H9 (cell line): ENCODE measurements around the gene IL20RA. TPM values are rescaled to one million over a fixed set of nuclear protein-coding genes. Genes with fewer than 3 reads are reported as not detected.

Source experiments
- DNase-seq: peaks from one replicate; pipeline ENCODE4 v3.0.0-alpha.2; 2017
- H2AFZ ChIP-seq: one replicate; pipeline ENCODE4 v1.6.1; 2013; ENCODE audit warnings: mild to moderate bottlenecking, low read length, control low read depth, moderate library complexity
- H2AK5ac ChIP-seq: 2 replicates; pipeline ENCODE4 v1.6.1; 2013; ENCODE audit warnings: low read length, control low read depth, mixed read lengths; ENCODE audit not compliant: insufficient read length
- H2BK120ac ChIP-seq: one replicate; pipeline ENCODE4 v1.6.1; 2013; ENCODE audit warnings: low read depth, mild to moderate bottlenecking, low read length, control low read depth, inconsistent platforms; ENCODE audit not compliant: poor library complexity, severe bottlenecking
- H2BK12ac ChIP-seq: 2 replicates; pipeline ENCODE4 v1.6.1; 2013; ENCODE audit warnings: low read length, control low read depth, mixed read lengths, low read depth; ENCODE audit not compliant: insufficient read length
- H2BK15ac ChIP-seq: 2 replicates; pipeline ENCODE4 v1.6.1; 2013; ENCODE audit warnings: low read depth, low read length, control low read depth
- H2BK20ac ChIP-seq: one replicate; pipeline ENCODE4 v1.6.1; 2013; ENCODE audit warnings: low read depth, mild to moderate bottlenecking, low read length, control low read depth, inconsistent platforms; ENCODE audit not compliant: poor library complexity, severe bottlenecking
- H2BK5ac ChIP-seq: 2 replicates; pipeline ENCODE4 v1.6.1; 2013; ENCODE audit warnings: low read length, control low read depth, mixed read lengths; ENCODE audit not compliant: insufficient read length
- H3K14ac ChIP-seq: 2 replicates; pipeline ENCODE4 v1.6.1; 2013; ENCODE audit warnings: low read length, control low read depth; ENCODE audit not compliant: insufficient read depth
- H3K18ac ChIP-seq: 2 replicates; pipeline ENCODE4 v1.6.1; 2013; ENCODE audit warnings: low read depth, mild to moderate bottlenecking, mixed read lengths, low read length, control low read depth; ENCODE audit not compliant: insufficient read length
- H3K23ac ChIP-seq: 2 replicates; pipeline ENCODE4 v1.6.1; 2013; ENCODE audit warnings: low read length, control low read depth, mixed read lengths, low read depth; ENCODE audit not compliant: insufficient read length
- H3K23me2 ChIP-seq: 2 replicates; pipeline ENCODE4 v1.6.1; 2013; ENCODE audit warnings: low read depth, mild to moderate bottlenecking, mixed read lengths, low read length, control low read depth; ENCODE audit not compliant: insufficient read length, poor library complexity, severe bottlenecking
- H3K27ac ChIP-seq: 2 replicates; pipeline ENCODE4 v1.5.1; 2013; ENCODE audit warnings: low read length, control low read depth, mixed read lengths, low read depth; ENCODE audit not compliant: insufficient read length
- H3K27me3 ChIP-seq: 2 replicates; pipeline ENCODE4 v1.6.1; 2013; ENCODE audit warnings: low read length, control low read depth, inconsistent platforms; ENCODE audit not compliant: insufficient read depth
- H3K4ac ChIP-seq: 2 replicates; pipeline ENCODE4 v1.6.1; 2013; ENCODE audit warnings: low read depth, mild to moderate bottlenecking, control low read depth, inconsistent platforms, low read length, moderate library complexity
- H3K4me1 ChIP-seq: 2 replicates; pipeline ENCODE4 v1.6.1; 2013; ENCODE audit warnings: low read length, control low read depth, inconsistent platforms; ENCODE audit not compliant: insufficient read depth
- H3K4me2 ChIP-seq: 2 replicates; pipeline ENCODE4 v1.6.1; 2013; ENCODE audit warnings: low read length, control low read depth, mixed read lengths; ENCODE audit not compliant: insufficient read length, insufficient read depth
- H3K56ac ChIP-seq: 2 replicates; pipeline ENCODE4 v1.6.1; 2013; ENCODE audit warnings: low read depth, mild to moderate bottlenecking, mixed read lengths, low read length, control low read depth; ENCODE audit not compliant: insufficient read length
- H3K79me1 ChIP-seq: 2 replicates; pipeline ENCODE4 v1.6.1; 2013; ENCODE audit warnings: low read depth, mild to moderate bottlenecking, moderate library complexity, low read length, control low read depth, inconsistent platforms; ENCODE audit not compliant: insufficient read depth, poor library complexity, severe bottlenecking
- H3K79me2 ChIP-seq: 2 replicates; pipeline ENCODE4 v1.6.1; 2013; ENCODE audit warnings: low read length, control low read depth, inconsistent platforms; ENCODE audit not compliant: insufficient read depth
- H3K9ac ChIP-seq: 2 replicates; pipeline ENCODE4 v1.6.1; 2013; ENCODE audit warnings: low read length, control low read depth, mixed read lengths; ENCODE audit not compliant: insufficient read length; ENCODE audit errors: extremely low read depth
- H3K9me3 ChIP-seq: one replicate; pipeline ENCODE4 v1.6.1; 2013; ENCODE audit warnings: low read depth, low read length, inconsistent platforms; ENCODE audit not compliant: control insufficient read depth
- H3T11ph ChIP-seq: one replicate; pipeline ENCODE4 v1.6.1; 2013; ENCODE audit warnings: mild to moderate bottlenecking, low read length, control low read depth, inconsistent platforms
- H4K20me1 ChIP-seq: one replicate; pipeline ENCODE4 v1.6.1; 2013; ENCODE audit not compliant: control insufficient read depth, insufficient read length, insufficient read depth
- H4K5ac ChIP-seq: 2 replicates; pipeline ENCODE4 v1.6.1; 2013; ENCODE audit warnings: low read depth, mild to moderate bottlenecking, mixed read lengths, low read length, control low read depth; ENCODE audit not compliant: insufficient read length
- H4K8ac ChIP-seq: replicated peaks from 2 replicates; pipeline ENCODE4 v1.6.1; 2013; ENCODE audit warnings: low read length, control low read depth, mixed read lengths, low read depth; ENCODE audit not compliant: insufficient read length
- H4K91ac ChIP-seq: 2 replicates; pipeline ENCODE4 v1.6.1; 2013; ENCODE audit warnings: low read depth, mild to moderate bottlenecking, moderate library complexity, mixed read lengths, low read length, control low read depth; ENCODE audit not compliant: insufficient read length
- H3K27ac Mint-ChIP-seq, 3 experiments: 2 replicates in 2 of 3; 3 replicates in 1 of 3; pipeline ENCODE4 v1.8.0; 2020 to 2021; ENCODE audit warnings: mixed read lengths in 3 of 3, mild to moderate bottlenecking in 1 of 3, moderate library complexity in 1 of 3
- H3K27me3 Mint-ChIP-seq: 2 replicates; pipeline ENCODE4 v1.8.0; 2021; ENCODE audit warnings: low read depth, mild to moderate bottlenecking, moderate library complexity, mixed read lengths
- H3K36me3 Mint-ChIP-seq, 3 experiments: 2 replicates in 2 of 3; 3 replicates in 1 of 3; pipeline ENCODE4 v1.8.0; 2020 to 2021; ENCODE audit warnings: low read depth in 3 of 3, mixed read lengths in 3 of 3; ENCODE audit not compliant: insufficient read depth in 1 of 3
- H3K4me1 Mint-ChIP-seq, 2 experiments: 2 replicates each; pipeline ENCODE4 v1.8.0; 2020; ENCODE audit warnings: mixed read lengths in 2 of 2
- H3K4me3 Mint-ChIP-seq, 2 experiments: 2 replicates in 1 of 2; 3 replicates in 1 of 2; pipeline ENCODE4 v1.8.0; 2020 to 2021; ENCODE audit warnings: mild to moderate bottlenecking in 2 of 2, mixed read lengths in 2 of 2, moderate library complexity in 1 of 2
- H3K9me3 Mint-ChIP-seq, 2 experiments: 2 replicates in 1 of 2; 3 replicates in 1 of 2; pipeline ENCODE4 v1.8.0; 2020; ENCODE audit warnings: mild to moderate bottlenecking in 2 of 2, mixed read lengths in 2 of 2, moderate library complexity in 1 of 2
- WGBS: extraction: QIAGEN DNeasy Blood & Tissue Kit; methylation state at CpG from one replicate; pipeline ENCODE4 v1.1.7; 2013; ENCODE audit warnings: missing lambda C conversion rate, low lambda C conversion rate, mixed read lengths; ENCODE audit not compliant: insufficient read length; ENCODE audit errors: extremely low coverage; 5-methylcytosine and 5-hydroxymethylcytosine counted together
- total RNA-seq: library from RNA; stranded (reverse); gene quantifications from 2 replicates; pipeline ENCODE4 v1.2.1, GENCODE V29; 2021
- TF ChIP-seq, protein P1 (sequence below): fragments of 200-600 bp; sonication (generic); conservative IDR thresholded peaks from 3 replicates; pipeline ENCODE4 v1.8.0; 2021; ENCODE audit warnings: antibody characterized with exemption, mild to moderate bottlenecking

IL20RA gene
- total RNA-seq, 1 experiment from 2014 or later, result 0.74 TPM

- WGBS, result no CpG with 5 or more reads among the region's 7 CpGs
- H4K8ac ChIP-seq, result no peak overlapping the region
- no peak overlapping the region for H2BK15ac ChIP-seq
- no peaks in the 10 kb centered on the region for H3K23me2 ChIP-seq
- H4K5ac ChIP-seq, result no peak overlapping the region
- H2BK120ac ChIP-seq, result no peak overlapping the region
- H3K36me3 Mint-ChIP-seq, result peaks cover 0 to 2% (median 0%) of the 10 kb centered on the region in 3 experiments; a peak in 1 of 7 replicates
- no peak for DNase-seq
- H3K4ac ChIP-seq, result no peak overlapping the region
- no peaks in the 10 kb centered on the region for H4K20me1 ChIP-seq
- H3K27ac Mint-ChIP-seq, result no peak overlapping the region
- TF ChIP-seq, protein P1, sequence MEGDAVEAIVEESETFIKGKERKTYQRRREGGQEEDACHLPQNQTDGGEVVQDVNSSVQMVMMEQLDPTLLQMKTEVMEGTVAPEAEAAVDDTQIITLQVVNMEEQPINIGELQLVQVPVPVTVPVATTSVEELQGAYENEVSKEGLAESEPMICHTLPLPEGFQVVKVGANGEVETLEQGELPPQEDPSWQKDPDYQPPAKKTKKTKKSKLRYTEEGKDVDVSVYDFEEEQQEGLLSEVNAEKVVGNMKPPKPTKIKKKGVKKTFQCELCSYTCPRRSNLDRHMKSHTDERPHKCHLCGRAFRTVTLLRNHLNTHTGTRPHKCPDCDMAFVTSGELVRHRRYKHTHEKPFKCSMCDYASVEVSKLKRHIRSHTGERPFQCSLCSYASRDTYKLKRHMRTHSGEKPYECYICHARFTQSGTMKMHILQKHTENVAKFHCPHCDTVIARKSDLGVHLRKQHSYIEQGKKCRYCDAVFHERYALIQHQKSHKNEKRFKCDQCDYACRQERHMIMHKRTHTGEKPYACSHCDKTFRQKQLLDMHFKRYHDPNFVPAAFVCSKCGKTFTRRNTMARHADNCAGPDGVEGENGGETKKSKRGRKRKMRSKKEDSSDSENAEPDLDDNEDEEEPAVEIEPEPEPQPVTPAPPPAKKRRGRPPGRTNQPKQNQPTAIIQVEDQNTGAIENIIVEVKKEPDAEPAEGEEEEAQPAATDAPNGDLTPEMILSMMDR, result no peak
- no peak overlapping the region for H3K9ac ChIP-seq
- H3K27me3 ChIP-seq, result peaks cover 4% of the 10 kb centered on the region; the same call in 1 of the 2 replicates
- peak overlapping the region; percentile 41 for H3K4me2 ChIP-seq
- H2BK12ac ChIP-seq, result no peak overlapping the region
- H4K91ac ChIP-seq, result no peak overlapping the region
- no peaks in the 10 kb centered on the region for H3K4me1 ChIP-seq
- no peak overlapping the region for H3K14ac ChIP-seq
- H3K79me1 ChIP-seq, result no peaks in the 10 kb centered on the region
- peaks cover 5 to 6% of the 10 kb centered on the region in 2 experiments for H3K4me1 Mint-ChIP-seq
- no peak overlapping the region for H3K18ac ChIP-seq
- H2BK5ac ChIP-seq, result no peak overlapping the region
- no peak overlapping the region for H2AFZ ChIP-seq
- no peak overlapping the region for H3K27ac ChIP-seq
- H3T11ph ChIP-seq, result no peak overlapping the region
- H3K27me3 Mint-ChIP-seq, result peaks cover 71% of the 10 kb centered on the region
- H3K9me3 Mint-ChIP-seq, result no peaks in the 10 kb centered on the region
- H2AK5ac ChIP-seq, result no peak overlapping the region
- no peak overlapping the region for H3K56ac ChIP-seq
- no peaks in the 10 kb centered on the region for H3K9me3 ChIP-seq
- H3K23ac ChIP-seq, result no peak overlapping the region
- no peaks in the 10 kb centered on the region for H3K79me2 ChIP-seq
- no peak overlapping the region for H2BK20ac ChIP-seq
- H3K4me3 Mint-ChIP-seq, result peak overlapping the region; percentile 48 to 57
Measured at GRCh38 chr6:137045222-137045789, 541 bp upstream of the IL20RA start.
